B cell (primary cell): Measurements from ENCODE around the gene TIGD1. TPM values are rescaled to one million over a fixed set of nuclear protein-coding genes. Genes with fewer than 3 reads are reported as not detected.

Source experiments
- ATAC-seq: fragments of 200-7000 bp; cut with Tn5 transposase; one replicate; pipeline ENCODE4 v1.10.0; 2021; ENCODE audit warnings: low read depth, mild to moderate bottlenecking, moderate number of reproducible peaks, moderate library complexity
- CTCF ChIA-PET: fragments of 350-600 bp; sonication (Branson Sonifier 250); formaldehyde crosslinking; loops from one replicate; lab custom pipeline; 2021; ENCODE audit warnings: antibody characterized with exemption, inconsistent platforms; lab: Charles Lee
- POLR2A ChIA-PET: fragments of 350-600 bp; sonication (Branson Sonifier 250); formaldehyde crosslinking; loops from one replicate; lab custom pipeline; 2021; ENCODE audit warnings: antibody characterized with exemption; lab: Charles Lee
- DNase-seq: peaks from one replicate; pipeline ENCODE4 v3.0.0; 2013
- H2AFZ ChIP-seq: 2 replicates; pipeline ENCODE4 v1.6.1; 2012; ENCODE audit warnings: mild to moderate bottlenecking, low read depth, low read length; ENCODE audit not compliant: insufficient read depth, poor library complexity, severe bottlenecking
- H3K27ac ChIP-seq, 2 donors: 1 replicate in 1 of 2; 2 replicates in 1 of 2; pipeline ENCODE4 v1.5.1; 2012 to 2013; ENCODE audit warnings: low read length in 2 of 2, mild to moderate bottlenecking in 2 of 2, moderate library complexity in 1 of 2
- H3K27me3 ChIP-seq, 4 experiments: fragments of 200-600 bp in 1 of 4; sonication (generic) in 1 of 4; replicated peaks in 1 of 4; 1 replicate in 2 of 4; 2 replicates in 2 of 4; pipeline versions ENCODE4 v1.6.1 to v1.7.0; 2013 to 2016; ENCODE audit warnings: low read length in 3 of 4, mild to moderate bottlenecking in 2 of 4, mixed read lengths in 1 of 4, moderate library complexity in 1 of 4; ENCODE audit not compliant: insufficient read depth in 4 of 4, control insufficient read depth in 3 of 4; ENCODE audit errors: control extremely low read depth in 1 of 4
- H3K36me3 ChIP-seq, 2 experiments: replicated peaks in 1 of 2; 1 replicate in 1 of 2; 2 replicates in 1 of 2; pipeline versions ENCODE4 v1.6.1 to v1.7.1; 2013; ENCODE audit warnings: low read length in 1 of 2; ENCODE audit not compliant: insufficient read depth in 2 of 2, control insufficient read depth in 1 of 2; ENCODE audit errors: control extremely low read depth in 1 of 2, extremely low read depth in 1 of 2
- H3K4me1 ChIP-seq, 2 donors: fragments of 200-600 bp in 1 of 2; sonication (generic) in 1 of 2; 1 replicate in 1 of 2; 2 replicates in 1 of 2; pipeline versions ENCODE4 v1.5.1 to v1.6.1; 2013 to 2017; ENCODE audit warnings: low read length in 2 of 2; ENCODE audit not compliant: control insufficient read depth in 2 of 2, insufficient read depth in 2 of 2
- H3K4me2 ChIP-seq: replicated peaks from 2 replicates; pipeline ENCODE3; 2012; ENCODE audit warnings: mild to moderate bottlenecking, low read depth, low read length; ENCODE audit not compliant: poor library complexity, severe bottlenecking
- H3K4me3 ChIP-seq, 5 experiments: fragments of 200-600 bp in 1 of 5; sonication (generic) in 1 of 5; 1 replicate in 3 of 5; 2 replicates in 2 of 5; pipeline versions ENCODE4 v1.5.1 to v1.7.0; 2011 to 2016; ENCODE audit warnings: low read length in 4 of 5, mild to moderate bottlenecking in 4 of 5, low read depth in 2 of 5, control low read depth in 1 of 5, moderate library complexity in 1 of 5; ENCODE audit not compliant: insufficient read depth in 1 of 5; ENCODE audit errors: control extremely low read depth in 1 of 5, extremely low read depth in 1 of 5
- H3K79me2 ChIP-seq: fragments of 200-600 bp; sonication (generic); one replicate; pipeline ENCODE4 v1.6.0; 2016; ENCODE audit warnings: low read length; ENCODE audit not compliant: control insufficient read depth, insufficient read depth
- H3K9ac ChIP-seq: fragments of 200-600 bp; sonication (generic); 2 replicates; pipeline ENCODE4 v1.6.1; 2017; ENCODE audit warnings: mild to moderate bottlenecking, low read length, moderate library complexity
- H3K9me3 ChIP-seq, 3 donors: one replicate each; pipeline versions ENCODE4 v1.6.1 to v1.7.1; 2013; ENCODE audit warnings: low read length in 2 of 3; ENCODE audit not compliant: control insufficient read depth in 2 of 3, insufficient read depth in 1 of 3; ENCODE audit errors: control extremely low read depth in 1 of 3
- H4K20me1 ChIP-seq: 2 replicates; pipeline ENCODE4 v1.6.0; 2012; ENCODE audit warnings: mild to moderate bottlenecking, low read length; ENCODE audit not compliant: insufficient read depth, control insufficient read depth, poor library complexity, severe bottlenecking
- H3K27ac Mint-ChIP-seq: one replicate; pipeline ENCODE4 v1.8.0; 2021; ENCODE audit warnings: mixed read lengths
- H3K27me3 Mint-ChIP-seq: one replicate; pipeline ENCODE4 v1.8.0; 2021; ENCODE audit warnings: mixed read lengths
- H3K4me1 Mint-ChIP-seq: one replicate; pipeline ENCODE4 v1.8.0; 2021; ENCODE audit warnings: mixed read lengths
- H3K4me3 Mint-ChIP-seq: one replicate; pipeline ENCODE4 v1.8.0; 2021; ENCODE audit warnings: mixed read lengths
- H3K9me3 Mint-ChIP-seq: one replicate; pipeline ENCODE4 v1.8.0; 2022; ENCODE audit warnings: mixed read lengths; ENCODE audit not compliant: insufficient read depth
- EZH2 ChIP-seq: IDR thresholded peaks from 2 replicates; pipeline ENCODE4 v1.6.1; 2012; ENCODE audit warnings: borderline replicate concordance, low read depth, mild to moderate bottlenecking, moderate library complexity, low read length; ENCODE audit not compliant: insufficient read depth, poor library complexity, severe bottlenecking
- WGBS: methylation state at CpG from one replicate; pipeline ENCODE4 v1.1.5; 2013; ENCODE audit warnings: missing lambda C conversion rate; ENCODE audit not compliant: insufficient coverage; 5-methylcytosine and 5-hydroxymethylcytosine counted together
- intact Hi-C: fragments of 100-400 bp; cut with micrococcal nuclease; formaldehyde crosslinking; loops from one replicate; pipeline ENCODE4 v1.10.0; 2022
- polyA minus RNA-seq: library from RNA; depleted of rRNA, polyadenylated mRNA; stranded (reverse); fragments of >200 nt; gene quantifications from 2 replicates; pipeline ENCODE4 v1.2.3, GENCODE V29; 2012
- polyA plus RNA-seq: library from polyadenylated mRNA; depleted of rRNA; stranded (reverse); fragments of >200 nt; gene quantifications from 2 replicates; pipeline ENCODE4 v1.2.3, GENCODE V29; 2012
- total RNA-seq, 2 donors: library from RNA; stranded (reverse); fragments of 120-200 nt in 1 of 2; gene quantifications; 1 replicate in 1 of 2; 2 replicates in 1 of 2; pipeline versions ENCODE4 v1.2.3 to v1.2.4, GENCODE V29; 2013 to 2022
- TF ChIP-seq, protein P1 (sequence below): fragments of 200-600 bp; IDR thresholded peaks from one replicate; pipeline ENCODE4 v1.8.0; 2022; ENCODE audit warnings: antibody characterized with exemption, mild to moderate bottlenecking

Gene TIGD1
- total RNA-seq: 13.6 and 14.7 TPM in 2 replicates
- total RNA-seq (2013): 16.1 TPM
- polyA plus RNA-seq: 6.4 and 7.6 TPM in 2 replicates
- polyA minus RNA-seq: 3.9 and 5.6 TPM in 2 replicates

GRCh38 chr2:232550354-232551249 lies at the start of gene TIGD1, which contains the start of gene EIF4E2:
Gene TIGD1 (minus strand): TSS chr2:232550557. CDS start chr2:232549882, 675 bp downstream.
Gene EIF4E2 (plus strand): TSS chr2:232550689. CDS start chr2:232550725, 36 bp downstream.
- peaks cover 14 to 38% of the 10 kb centered on the region in 2 donors for H3K4me1 ChIP-seq
- Mint-ChIP-seq H3K27ac (peak within 1 kb of the TSS; percentile 96), H3K27me3 (no peaks in the 10 kb centered on the region), H3K9me3 (no peaks in the 10 kb centered on the region), H3K4me3 (peak within 1 kb of the TSS; percentile 95), H3K4me1 (peaks cover 70% of the 10 kb centered on the region)
- H3K4me3 ChIP-seq: peak within 1 kb of the TSS; percentile 73 to 92 (median 86)
- peaks cover 81% of the 10 kb centered on the region for H3K79me2 ChIP-seq
- peak; percentile 84 for ATAC-seq
- H3K27me3 ChIP-seq: no peaks in the 10 kb centered on the region
- peak within 1 kb of the TSS; percentile 91 to 96 for H3K27ac ChIP-seq
- no peak for TF ChIP-seq EZH2
- TF ChIP-seq, protein P1, sequence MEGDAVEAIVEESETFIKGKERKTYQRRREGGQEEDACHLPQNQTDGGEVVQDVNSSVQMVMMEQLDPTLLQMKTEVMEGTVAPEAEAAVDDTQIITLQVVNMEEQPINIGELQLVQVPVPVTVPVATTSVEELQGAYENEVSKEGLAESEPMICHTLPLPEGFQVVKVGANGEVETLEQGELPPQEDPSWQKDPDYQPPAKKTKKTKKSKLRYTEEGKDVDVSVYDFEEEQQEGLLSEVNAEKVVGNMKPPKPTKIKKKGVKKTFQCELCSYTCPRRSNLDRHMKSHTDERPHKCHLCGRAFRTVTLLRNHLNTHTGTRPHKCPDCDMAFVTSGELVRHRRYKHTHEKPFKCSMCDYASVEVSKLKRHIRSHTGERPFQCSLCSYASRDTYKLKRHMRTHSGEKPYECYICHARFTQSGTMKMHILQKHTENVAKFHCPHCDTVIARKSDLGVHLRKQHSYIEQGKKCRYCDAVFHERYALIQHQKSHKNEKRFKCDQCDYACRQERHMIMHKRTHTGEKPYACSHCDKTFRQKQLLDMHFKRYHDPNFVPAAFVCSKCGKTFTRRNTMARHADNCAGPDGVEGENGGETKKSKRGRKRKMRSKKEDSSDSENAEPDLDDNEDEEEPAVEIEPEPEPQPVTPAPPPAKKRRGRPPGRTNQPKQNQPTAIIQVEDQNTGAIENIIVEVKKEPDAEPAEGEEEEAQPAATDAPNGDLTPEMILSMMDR: peak; percentile 52
- H3K4me2 ChIP-seq: peak within 1 kb of the TSS; percentile 83
- H3K36me3 ChIP-seq: peaks cover 3 to 27% of the 10 kb centered on the region in 2 experiments
- peak within 1 kb of the TSS; percentile 88 for H2AFZ ChIP-seq
- ChIA-PET POLR2A (interaction anchor here (0.6 to 0.8 kb wide), 3 partner anchors 589 to 1182 kb away, joined by 3 to 5 read pairs (median 4); partner anchors contain the start of gene DIS3L2), CTCF (interaction anchor here (0.6 kb wide), 1 partner anchor 22 kb away, joined by 3 read pairs; no protein-coding TSS in a partner anchor)
- DNase-seq: peak; percentile 93
- WGBS: under 1% methylated on average over 70 of the region's 81 CpGs
- peak within 1 kb of the TSS; percentile 88 for H3K9ac ChIP-seq
- H4K20me1 ChIP-seq: peaks cover 34% of the 10 kb centered on the region
- no peaks in the 10 kb centered on the region for H3K9me3 ChIP-seq
- intact Hi-C loops: loop anchor here (2.0 to 10.0 kb wide), 3 partner anchors 146 to 1496 kb away; partner anchors contain the start of genes GIGYF2, PDE6D and PSMD1
